SU-DHL-6 (cell line): ENCODE results near the gene KRTAP5-6.

ENCODE experiments used
- CTCF ChIP-seq: fragments of 200-600 bp; sonication (generic); IDR thresholded peaks from one replicate; pipeline ENCODE4 v1.5.1; 2017; ENCODE audit warnings: antibody characterized with exemption, mild to moderate bottlenecking, low read length, moderate library complexity; ENCODE audit not compliant: insufficient read depth, poor library complexity, severe bottlenecking
- EZH2phosphoT487 ChIP-seq: fragments of 200-600 bp; sonication (generic), shearing (Covaris generic); conservative IDR thresholded peaks from 2 replicates; pipeline ENCODE4 v1.6.1; 2018; ENCODE audit warnings: mild to moderate bottlenecking, antibody characterized with exemption, low read length, moderate library complexity, mixed read lengths

DNA sequence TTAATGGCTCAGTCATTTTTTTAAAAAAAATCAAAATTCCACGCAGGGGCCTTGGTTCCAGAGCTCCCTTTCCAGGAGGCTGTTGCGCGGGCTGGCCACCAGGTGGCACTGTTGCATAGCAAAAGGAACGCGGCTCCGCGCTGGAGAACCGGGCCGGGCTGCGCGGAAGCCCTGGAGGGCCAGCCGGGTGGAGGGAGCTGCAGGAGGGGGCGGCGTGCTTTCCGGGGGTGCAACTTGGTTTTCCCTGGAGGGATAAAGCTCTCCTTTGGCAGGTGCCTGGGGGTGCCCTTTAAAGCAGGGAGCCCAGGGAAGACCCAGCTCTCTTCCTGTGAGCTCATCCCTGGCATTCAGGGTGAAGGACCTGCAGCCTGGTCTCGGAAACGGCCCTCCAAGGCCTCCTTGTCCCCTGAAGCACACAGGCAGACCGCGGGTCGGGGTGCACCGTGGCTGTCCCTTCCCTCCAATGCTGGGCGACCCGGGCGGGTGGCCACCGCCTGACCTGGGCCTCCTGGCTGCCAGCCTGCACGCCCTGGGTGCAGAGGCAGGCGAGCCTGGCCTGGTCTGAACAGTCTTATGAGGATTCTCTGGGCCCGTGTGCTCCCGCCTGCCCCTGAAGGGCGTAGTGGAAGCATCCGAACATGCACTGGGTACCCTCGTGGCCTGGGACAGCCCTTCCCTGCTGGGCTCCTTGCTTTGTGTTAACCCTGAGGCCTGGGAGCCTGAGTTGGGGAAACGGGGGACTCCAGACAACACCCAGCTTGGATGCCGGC, 44.0 kb upstream of the KRTAP5-6 start:
- TF ChIP-seq CTCF = peak; percentile 100
- TF ChIP-seq EZH2phosphoT487 = no peak
